A172 (cell line): ENCODE results near the gene BARX2. TPM values are rescaled to one million over a fixed set of nuclear protein-coding genes. Genes with fewer than 3 reads are reported as not detected.

Source experiments
- total RNA-seq: library from RNA; depleted of rRNA; stranded (reverse); fragments of >200 nt; shearing (Covaris generic); gene quantifications from 2 replicates; pipeline ENCODE4 v1.2.3, GENCODE V29; 2014; rRNA removed

Gene BARX2
- total RNA-seq, 1 experiment from 2014 or later: not detected

Other genes starting within 250 kb of the BARX2 start
- 4.8 and 11.3 TPM in 2 replicates for gene ARHGAP32, start 183.5 kb upstream of the BARX2 start, total RNA-seq